ENCODE results near the gene AP3M1.

Gene AP3M1

DNA sequence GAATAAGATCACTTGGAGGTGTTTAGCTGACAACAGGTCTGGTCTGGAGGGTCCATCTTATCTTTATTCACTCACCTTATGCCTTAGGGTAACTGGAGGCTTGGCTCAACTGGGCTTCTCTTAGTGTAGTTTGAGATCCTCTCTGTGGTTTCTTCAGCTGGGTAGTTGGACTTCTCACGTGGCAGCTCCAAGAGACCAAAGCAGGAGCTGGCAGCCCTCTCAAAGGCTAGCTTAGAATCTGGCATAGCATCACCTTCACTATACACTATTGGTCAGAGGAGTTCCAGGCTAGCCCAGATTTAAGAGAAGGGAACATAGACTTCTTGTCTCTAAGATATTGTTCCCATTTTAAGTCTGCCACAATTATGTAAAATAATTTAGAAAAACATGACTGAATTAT lies 16.8 kb upstream of the AP3M1 start (continued):
- no peak for TF ChIP-seq ZNF354C (tag by site-specific recombination; IDR thresholded peaks at IDR 0.05; ENCODE audit: borderline replicate concordance, low read depth)

DNA sequence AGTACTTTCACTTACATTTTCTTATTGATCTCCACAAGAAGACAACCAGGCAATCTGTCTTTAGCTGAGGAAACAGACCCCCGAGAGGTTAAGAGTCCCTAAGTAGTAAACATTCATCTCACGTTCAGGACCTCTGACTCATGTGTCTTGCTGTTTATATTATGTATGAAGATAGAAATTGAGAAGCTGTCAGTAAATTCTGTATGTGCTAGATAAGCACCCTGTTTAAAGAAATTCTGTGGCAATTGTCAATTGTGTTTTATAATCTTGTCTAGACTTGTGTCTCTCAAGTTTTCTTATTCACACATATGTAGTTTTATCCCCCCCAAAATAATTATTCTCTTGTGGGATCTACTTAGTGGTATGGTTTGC lies 14.9 kb upstream of the AP3M1 start:
- POLR2A ChIA-PET, result interaction anchor here (1.4 to 3.1 kb wide), 3 partner anchors 11 to 15 kb away, joined by 4 to 22 read pairs (median 8); partner anchors contain the start of genes ADK and AP3M1
- CTCF ChIA-PET, result interaction anchor here (0.9 kb wide), 1 partner anchor 13 kb away, joined by 3 read pairs; no protein-coding TSS in a partner anchor
- H3K4me3 ChIP-seq (ENCODE audit: low read depth, low read length), result no peak overlapping the region
- H3K4me1 ChIP-seq (ENCODE audit: control insufficient read depth, insufficient read depth, low read length), result peaks cover 17% of the 10 kb centered on the region
- no peaks in the 10 kb centered on the region for H3K9me3 ChIP-seq (ENCODE audit: control insufficient read depth, insufficient read depth, low read depth, low read length)
- TF ChIP-seq ZNF677 (tag by site-specific recombination; IDR thresholded peaks at IDR 0.05), result no peak
- TF ChIP-seq PRDM1 (tag by site-specific recombination; IDR thresholded peaks at IDR 0.05), result no peak
- 0 out of 2 replicates have a peak, but pooled peaks have one; percentile 28 for TF ChIP-seq ZEB2 (tag by site-specific recombination; IDR thresholded peaks at IDR 0.05)
- TF ChIP-seq ZNF501 (tag by site-specific recombination; IDR thresholded peaks at IDR 0.05), result no peak
- no peak for TF ChIP-seq ZNF701 (tag by site-specific recombination; IDR thresholded peaks at IDR 0.05)
- TF ChIP-seq ZNF184 (tag by site-specific recombination; IDR thresholded peaks at IDR 0.05), result 0 out of 2 replicates have a peak, but pooled peaks have one; percentile 45
- TF ChIP-seq ZNF664 (tag by site-specific recombination; IDR thresholded peaks at IDR 0.05), result 0 out of 2 replicates have a peak, but pooled peaks have one; percentile 18
- TF ChIP-seq, protein P1, sequence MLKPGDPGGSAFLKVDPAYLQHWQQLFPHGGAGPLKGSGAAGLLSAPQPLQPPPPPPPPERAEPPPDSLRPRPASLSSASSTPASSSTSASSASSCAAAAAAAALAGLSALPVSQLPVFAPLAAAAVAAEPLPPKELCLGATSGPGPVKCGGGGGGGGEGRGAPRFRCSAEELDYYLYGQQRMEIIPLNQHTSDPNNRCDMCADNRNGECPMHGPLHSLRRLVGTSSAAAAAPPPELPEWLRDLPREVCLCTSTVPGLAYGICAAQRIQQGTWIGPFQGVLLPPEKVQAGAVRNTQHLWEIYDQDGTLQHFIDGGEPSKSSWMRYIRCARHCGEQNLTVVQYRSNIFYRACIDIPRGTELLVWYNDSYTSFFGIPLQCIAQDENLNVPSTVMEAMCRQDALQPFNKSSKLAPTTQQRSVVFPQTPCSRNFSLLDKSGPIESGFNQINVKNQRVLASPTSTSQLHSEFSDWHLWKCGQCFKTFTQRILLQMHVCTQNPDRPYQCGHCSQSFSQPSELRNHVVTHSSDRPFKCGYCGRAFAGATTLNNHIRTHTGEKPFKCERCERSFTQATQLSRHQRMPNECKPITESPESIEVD (tag by site-specific recombination; IDR thresholded peaks at IDR 0.05), result peak; percentile 81
- no peak for TF ChIP-seq ZNF146 (tag by site-specific recombination; IDR thresholded peaks at IDR 0.05)
- no peak overlapping the region for H3K27ac ChIP-seq (ENCODE audit: extremely low read depth, low read depth, low read length)
- no peaks in the 10 kb centered on the region; a peak in 1 of 3 replicates for H3K36me3 ChIP-seq (ENCODE audit: control insufficient read depth in 2 of 2, insufficient read depth in 1 of 2, low read length in 2 of 2)

DNA sequence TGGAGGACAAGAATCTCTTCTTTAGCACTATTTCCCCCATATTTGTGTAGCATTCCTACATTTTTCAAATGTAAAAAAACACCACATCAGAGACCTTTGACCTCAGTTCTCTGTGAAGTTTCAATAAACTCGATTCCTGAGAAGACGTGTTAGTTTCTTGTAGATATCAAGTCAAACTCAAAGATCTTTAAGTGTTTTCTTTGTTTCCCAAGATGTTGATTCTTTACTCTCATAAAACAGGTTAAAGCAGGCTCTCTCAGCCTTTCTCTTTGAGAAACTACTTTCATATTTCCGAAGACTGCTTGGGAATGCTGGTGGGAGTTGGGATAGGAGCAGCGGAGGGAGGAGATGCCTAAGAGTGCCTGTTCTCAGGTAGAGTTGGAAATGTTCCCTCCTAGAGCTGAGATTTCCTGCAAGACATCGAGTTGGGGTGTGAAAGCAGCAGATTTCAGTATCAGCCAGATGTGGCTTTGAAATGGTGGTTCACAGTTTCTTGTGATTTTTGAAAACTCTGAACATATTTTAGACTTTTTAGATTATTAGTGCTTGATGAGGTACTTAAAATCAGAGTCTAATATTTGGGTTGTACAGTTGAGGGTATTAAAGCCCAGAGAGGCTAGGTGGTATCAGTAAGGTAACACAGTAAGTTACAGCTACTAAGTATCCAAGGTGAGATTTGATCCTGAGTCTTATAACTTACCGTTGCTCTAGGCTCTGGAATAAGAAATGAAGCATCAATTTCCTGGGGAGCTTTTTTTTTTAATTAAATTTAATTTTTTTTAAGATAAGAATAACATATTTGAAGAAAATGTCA lies 14.3 kb upstream of the AP3M1 start:
- Histone ChIP-seq H3K27ac (ENCODE audit: extremely low read depth, low read depth, low read length) (no peak overlapping the region), H3K36me3 (ENCODE audit: control insufficient read depth in 2 of 2, insufficient read depth in 1 of 2, low read length in 2 of 2) (no peaks in the 10 kb centered on the region; a peak in 1 of 3 replicates), H3K4me1 (ENCODE audit: control insufficient read depth, insufficient read depth, low read length) (peaks cover 17% of the 10 kb centered on the region), H3K4me3 (ENCODE audit: low read depth, low read length) (no peak overlapping the region), H3K9me3 (ENCODE audit: control insufficient read depth, insufficient read depth, low read depth, low read length) (no peaks in the 10 kb centered on the region)
- ChIA-PET POLR2A (interaction anchor here (1.4 to 3.1 kb wide), 3 partner anchors 11 to 14 kb away, joined by 4 to 22 read pairs (median 8); partner anchors contain the start of genes ADK and AP3M1), CTCF (interaction anchor here (0.6 to 0.9 kb wide), 2 partner anchors 12 to 898 kb away, joined by 3 read pairs; no protein-coding TSS in a partner anchor)
- TF ChIP-seq ZNF174 (tag by site-specific recombination; IDR thresholded peaks at IDR 0.05) (no peak), ZNF768 (tag by site-specific recombination; IDR thresholded peaks at IDR 0.05) (peak; percentile 88), BCL11A (tag by site-specific recombination; IDR thresholded peaks at IDR 0.05; ENCODE audit: low read depth) (no peak), ZNF341 (tag by site-specific recombination; IDR thresholded peaks at IDR 0.05; ENCODE audit: low read depth) (0 out of 2 replicates have a peak, but pooled peaks have one; percentile 19), PRDM1 (tag by site-specific recombination; IDR thresholded peaks at IDR 0.05) (peak; percentile 64; the same call in 1 of the 2 replicates), GLIS2 (tag by site-specific recombination; IDR thresholded peaks at IDR 0.05) (no peak)
- TF ChIP-seq, protein P2, sequence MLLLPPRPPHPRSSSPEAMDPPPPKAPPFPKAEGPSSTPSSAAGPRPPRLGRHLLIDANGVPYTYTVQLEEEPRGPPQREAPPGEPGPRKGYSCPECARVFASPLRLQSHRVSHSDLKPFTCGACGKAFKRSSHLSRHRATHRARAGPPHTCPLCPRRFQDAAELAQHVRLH (tag by site-specific recombination; IDR thresholded peaks at IDR 0.05), result peak; percentile 64; the same call in 1 of the 2 replicates
- TF ChIP-seq, protein P3, sequence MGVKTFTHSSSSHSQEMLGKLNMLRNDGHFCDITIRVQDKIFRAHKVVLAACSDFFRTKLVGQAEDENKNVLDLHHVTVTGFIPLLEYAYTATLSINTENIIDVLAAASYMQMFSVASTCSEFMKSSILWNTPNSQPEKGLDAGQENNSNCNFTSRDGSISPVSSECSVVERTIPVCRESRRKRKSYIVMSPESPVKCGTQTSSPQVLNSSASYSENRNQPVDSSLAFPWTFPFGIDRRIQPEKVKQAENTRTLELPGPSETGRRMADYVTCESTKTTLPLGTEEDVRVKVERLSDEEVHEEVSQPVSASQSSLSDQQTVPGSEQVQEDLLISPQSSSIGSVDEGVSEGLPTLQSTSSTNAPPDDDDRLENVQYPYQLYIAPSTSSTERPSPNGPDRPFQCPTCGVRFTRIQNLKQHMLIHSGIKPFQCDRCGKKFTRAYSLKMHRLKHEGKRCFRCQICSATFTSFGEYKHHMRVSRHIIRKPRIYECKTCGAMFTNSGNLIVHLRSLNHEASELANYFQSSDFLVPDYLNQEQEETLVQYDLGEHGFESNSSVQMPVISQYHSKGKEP (tag by site-specific recombination; IDR thresholded peaks at IDR 0.05), result no peak
- TF ChIP-seq, protein P1 (tag by site-specific recombination; IDR thresholded peaks at IDR 0.05), result peak; percentile 92
- TF ChIP-seq, protein P4, sequence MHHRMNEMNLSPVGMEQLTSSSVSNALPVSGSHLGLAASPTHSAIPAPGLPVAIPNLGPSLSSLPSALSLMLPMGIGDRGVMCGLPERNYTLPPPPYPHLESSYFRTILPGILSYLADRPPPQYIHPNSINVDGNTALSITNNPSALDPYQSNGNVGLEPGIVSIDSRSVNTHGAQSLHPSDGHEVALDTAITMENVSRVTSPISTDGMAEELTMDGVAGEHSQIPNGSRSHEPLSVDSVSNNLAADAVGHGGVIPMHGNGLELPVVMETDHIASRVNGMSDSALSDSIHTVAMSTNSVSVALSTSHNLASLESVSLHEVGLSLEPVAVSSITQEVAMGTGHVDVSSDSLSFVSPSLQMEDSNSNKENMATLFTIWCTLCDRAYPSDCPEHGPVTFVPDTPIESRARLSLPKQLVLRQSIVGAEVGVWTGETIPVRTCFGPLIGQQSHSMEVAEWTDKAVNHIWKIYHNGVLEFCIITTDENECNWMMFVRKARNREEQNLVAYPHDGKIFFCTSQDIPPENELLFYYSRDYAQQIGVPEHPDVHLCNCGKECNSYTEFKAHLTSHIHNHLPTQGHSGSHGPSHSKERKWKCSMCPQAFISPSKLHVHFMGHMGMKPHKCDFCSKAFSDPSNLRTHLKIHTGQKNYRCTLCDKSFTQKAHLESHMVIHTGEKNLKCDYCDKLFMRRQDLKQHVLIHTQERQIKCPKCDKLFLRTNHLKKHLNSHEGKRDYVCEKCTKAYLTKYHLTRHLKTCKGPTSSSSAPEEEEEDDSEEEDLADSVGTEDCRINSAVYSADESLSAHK (tag by site-specific recombination; IDR thresholded peaks at IDR 0.05), result peak; percentile 24; the same call in 1 of the 2 replicates
- TF ChIP-seq, protein P5, sequence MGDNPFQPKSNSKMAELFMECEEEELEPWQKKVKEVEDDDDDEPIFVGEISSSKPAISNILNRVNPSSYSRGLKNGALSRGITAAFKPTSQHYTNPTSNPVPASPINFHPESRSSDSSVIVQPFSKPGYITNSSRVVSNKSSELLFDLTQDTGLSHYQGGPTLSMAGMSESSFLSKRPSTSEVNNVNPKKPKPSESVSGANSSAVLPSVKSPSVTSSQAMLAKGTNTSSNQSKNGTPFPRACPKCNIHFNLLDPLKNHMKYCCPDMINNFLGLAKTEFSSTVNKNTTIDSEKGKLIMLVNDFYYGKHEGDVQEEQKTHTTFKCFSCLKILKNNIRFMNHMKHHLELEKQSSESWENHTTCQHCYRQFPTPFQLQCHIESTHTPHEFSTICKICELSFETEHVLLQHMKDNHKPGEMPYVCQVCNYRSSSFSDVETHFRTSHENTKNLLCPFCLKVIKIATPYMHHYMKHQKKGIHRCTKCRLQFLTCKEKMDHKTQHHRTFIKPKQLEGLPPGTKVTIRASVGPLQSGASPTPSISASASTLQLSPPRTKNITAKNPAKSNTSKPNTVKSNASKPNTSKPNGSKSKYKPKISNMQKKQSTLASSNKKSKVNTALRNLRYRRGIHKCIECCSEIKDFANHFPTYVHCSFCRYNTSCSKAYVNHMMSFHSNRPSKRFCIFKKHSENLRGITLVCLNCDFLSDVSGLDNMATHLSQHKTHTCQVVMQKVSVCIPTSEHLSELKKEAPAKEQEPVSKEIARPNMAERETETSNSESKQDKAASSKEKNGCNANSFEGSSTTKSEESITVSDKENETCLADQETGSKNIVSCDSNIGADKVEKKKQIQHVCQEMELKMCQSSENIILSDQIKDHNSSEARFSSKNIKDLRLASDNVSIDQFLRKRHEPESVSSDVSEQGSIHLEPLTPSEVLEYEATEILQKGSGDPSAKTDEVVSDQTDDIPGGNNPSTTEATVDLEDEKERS (tag by site-specific recombination; IDR thresholded peaks at IDR 0.05), result no peak
